Type B pancreatic cell (in vitro differentiated cells): ENCODE data around the gene MST1R. TPM values are rescaled to one million over a fixed set of nuclear protein-coding genes. Genes with fewer than 3 reads are reported as not detected.
A peak's percentile ranks its signal among the peaks of the same experiment; 100 is the strongest.

Source experiments
- DNase-seq: peaks from one replicate; pipeline ENCODE4 v3.0.0; 2021; ENCODE audit warnings: mixed read lengths; ENCODE audit not compliant: unreplicated experiment; ENCODE audit errors: extremely low spot score
- H3K27ac Mint-ChIP-seq: 2 replicates; pipeline ENCODE4 v1.8.0; 2021; ENCODE audit warnings: mild to moderate bottlenecking, mixed read lengths
- H3K27me3 Mint-ChIP-seq: 2 replicates; pipeline ENCODE4 v1.8.0; 2021; ENCODE audit warnings: mixed read lengths
- H3K36me3 Mint-ChIP-seq: 2 replicates; pipeline ENCODE4 v1.8.0; 2021; ENCODE audit warnings: mixed read lengths
- H3K4me1 Mint-ChIP-seq: one replicate; pipeline ENCODE4 v1.8.0; 2021; ENCODE audit warnings: mixed read lengths; ENCODE audit not compliant: unreplicated experiment
- H3K4me3 Mint-ChIP-seq: 2 replicates; pipeline ENCODE4 v1.8.0; 2021; ENCODE audit warnings: mild to moderate bottlenecking, mixed read lengths
- H3K9me3 Mint-ChIP-seq: 2 replicates; pipeline ENCODE4 v1.8.0; 2021; ENCODE audit warnings: mixed read lengths
- CTCF ChIP-seq: fragments of 200-600 bp; sonication (generic); conservative IDR thresholded peaks from 2 replicates; pipeline ENCODE4 v1.5.0; 2021; ENCODE audit warnings: antibody characterized with exemption, mild to moderate bottlenecking
- total RNA-seq: library from RNA; stranded (reverse); gene quantifications from 2 replicates; pipeline ENCODE4 v1.2.1, GENCODE V29; 2021; ENCODE audit warnings: low replicate concordance

Gene MST1R
- total RNA-seq, 1 donor from 2014 or later, result 5.3 TPM

- peaks cover 13% of the 10 kb centered on the region for H3K4me1 Mint-ChIP-seq
- H3K27ac Mint-ChIP-seq, result peak overlapping the region; percentile 22
- peaks cover 12% of the 10 kb centered on the region for H3K36me3 Mint-ChIP-seq
- H3K4me3 Mint-ChIP-seq, result no peak overlapping the region
- H3K9me3 Mint-ChIP-seq, result no peaks in the 10 kb centered on the region
- DNase-seq, result no peak
- no peaks in the 10 kb centered on the region for H3K27me3 Mint-ChIP-seq
- TF ChIP-seq CTCF, result peak; percentile 96
Measured at GRCh38 chr3:49839193-49839809, 64.4 kb downstream of the MST1R start.

Other genes starting within 250 kb of the MST1R start
- gene APEH, start 229.5 kb downstream of the MST1R start, total RNA-seq, result 141 and 145 TPM in 2 replicates
- gene MST1, start 214.4 kb downstream of the MST1R start, total RNA-seq, result 25.7 and 50.7 TPM in 2 replicates
- gene RNF123, start 214.3 kb downstream of the MST1R start, total RNA-seq, result 47.2 and 49.9 TPM in 2 replicates
- gene AMIGO3, start 184.2 kb downstream of the MST1R start, total RNA-seq, result 0.36 TPM in 1 of 2 replicates, not detected in the other
- gene GMPPB, start 179.9 kb downstream of the MST1R start, total RNA-seq, result 41.9 and 50.4 TPM in 2 replicates
- 40.3 and 42.5 TPM in 2 replicates for gene IP6K1, start 117.3 kb downstream of the MST1R start, total RNA-seq
- gene CDHR4, start 104.0 kb downstream of the MST1R start, total RNA-seq, result 0.29 TPM in 1 of 2 replicates, not detected in the other
- gene INKA1, start 100.6 kb downstream of the MST1R start, total RNA-seq, result 0.45 and 6.7 TPM in 2 replicates
- 4.6 and 8.2 TPM in 2 replicates for gene UBA7, start 89.9 kb downstream of the MST1R start, total RNA-seq
- 7.5 and 23.0 TPM in 2 replicates for gene TRAIP, start 47.3 kb downstream of the MST1R start, total RNA-seq
- gene CAMKV, start 34.0 kb downstream of the MST1R start, total RNA-seq, result 1.6 and 10.6 TPM in 2 replicates
- gene MON1A, start 25.9 kb upstream of the MST1R start, total RNA-seq, result 8.8 and 9.2 TPM in 2 replicates
- gene RBM6, start 36.3 kb upstream of the MST1R start, total RNA-seq, result 96.0 and 109 TPM in 2 replicates
- 170 and 244 TPM in 2 replicates for gene RBM5, start 185.0 kb upstream of the MST1R start, total RNA-seq